Activated naive CD8-positive, alpha-beta T cell treated with anti-CD3 and anti-CD28 coated beads, Interleukin-2, amount 50 U/mL, for 24 hours (primary cell): ENCODE data around the gene SUMF1.

ENCODE experiments used
- ATAC-seq: fragments of 150-1000 bp; cut with Tn5 transposase; one replicate; pipeline ENCODE4 v1.10.0; 2021
- DNase-seq: peaks from one replicate; pipeline ENCODE4 v3.0.0; 2021
- H3K27ac Mint-ChIP-seq: one replicate; pipeline ENCODE4 v1.8.0; 2021; ENCODE audit warnings: mild to moderate bottlenecking, mixed read lengths
- H3K27me3 Mint-ChIP-seq: one replicate; pipeline ENCODE4 v1.8.0; 2021; ENCODE audit warnings: mixed read lengths
- H3K36me3 Mint-ChIP-seq: one replicate; pipeline ENCODE4 v1.8.0; 2021; ENCODE audit warnings: low read depth, mixed read lengths
- H3K4me1 Mint-ChIP-seq: one replicate; pipeline ENCODE4 v1.8.0; 2021; ENCODE audit warnings: mixed read lengths
- H3K4me3 Mint-ChIP-seq: one replicate; pipeline ENCODE4 v1.8.0; 2021; ENCODE audit warnings: mild to moderate bottlenecking, moderate library complexity, mixed read lengths
- H3K9me3 Mint-ChIP-seq: one replicate; pipeline ENCODE4 v1.8.0; 2021; ENCODE audit warnings: mixed read lengths

SUMF1 gene

DNA sequence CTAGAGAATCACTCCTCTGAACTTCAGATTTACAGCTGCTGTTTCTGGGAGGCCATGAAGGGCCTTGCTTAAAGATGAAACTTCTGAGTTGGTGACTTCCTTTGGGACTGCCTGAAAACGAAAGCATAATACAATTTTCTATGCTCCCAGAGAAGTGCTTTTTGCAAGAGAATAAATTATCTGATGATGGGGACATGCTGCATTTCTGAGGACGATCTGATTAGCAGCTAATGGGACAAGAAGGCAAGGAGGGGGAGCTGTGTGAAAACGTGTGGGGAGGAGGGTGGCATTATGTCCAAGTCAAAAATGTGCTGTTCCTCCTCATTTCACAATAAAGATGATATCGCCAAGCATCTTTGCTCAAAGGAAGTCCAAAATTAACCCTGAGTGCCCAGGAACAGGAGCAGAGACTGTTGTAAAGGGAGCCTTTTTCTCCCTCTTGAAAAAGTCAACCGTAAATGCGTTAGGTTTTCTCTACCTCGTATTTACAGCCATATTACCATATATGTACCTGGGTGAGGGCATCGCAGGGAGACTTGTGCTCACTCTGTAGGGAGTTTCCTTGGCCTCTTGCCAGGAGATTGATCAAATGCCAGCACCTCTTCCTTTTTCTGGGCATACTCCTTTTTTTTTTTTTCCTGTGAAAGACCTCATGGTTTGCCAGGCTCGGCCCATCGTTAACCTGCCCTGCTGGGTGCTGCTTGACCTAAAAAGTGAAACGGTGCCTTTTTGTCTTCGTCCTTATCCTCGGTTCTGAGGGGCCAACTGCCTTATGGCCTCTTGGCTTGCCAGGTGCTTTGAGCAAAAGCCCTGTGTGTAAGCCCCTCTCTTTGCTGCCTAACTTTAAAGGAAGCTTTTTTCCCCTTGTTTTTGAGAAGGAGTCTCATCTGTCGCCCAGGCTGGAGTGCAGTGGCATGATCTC is 37.5 kb upstream of the SUMF1 start:
- ATAC-seq: peak; percentile 44
- H3K4me1 Mint-ChIP-seq: peaks cover 74% of the 10 kb centered on the region
- H3K36me3 Mint-ChIP-seq: peaks cover 31% of the 10 kb centered on the region
- peak overlapping the region; percentile 89 for H3K27ac Mint-ChIP-seq
- no peaks in the 10 kb centered on the region for H3K27me3 Mint-ChIP-seq
- H3K4me3 Mint-ChIP-seq: peak overlapping the region; percentile 84
- peak; percentile 29 for DNase-seq
- H3K9me3 Mint-ChIP-seq: no peaks in the 10 kb centered on the region

DNA sequence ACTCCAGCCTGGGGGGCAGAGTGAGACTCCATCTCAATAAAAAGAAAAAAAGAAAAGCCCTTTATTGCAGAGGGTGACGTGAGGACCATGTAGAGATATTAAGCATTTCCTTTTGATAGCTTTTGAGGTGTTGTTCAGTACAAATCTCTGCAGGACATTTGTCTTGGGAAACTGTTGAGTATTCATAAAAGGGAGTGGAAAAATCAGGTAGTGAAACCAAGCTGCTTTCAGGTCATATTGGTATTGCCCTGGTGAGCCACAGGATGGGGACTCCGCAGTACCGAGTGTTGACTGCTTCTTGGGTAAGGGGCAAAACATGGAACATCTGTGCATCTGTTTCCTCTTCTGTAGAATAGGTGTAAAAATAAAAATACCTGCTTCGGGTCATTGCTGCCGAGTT is 36.0 kb upstream of the SUMF1 start:
- ATAC-seq (peak; percentile 62), DNase-seq (no peak)
- peaks cover 28% of the 10 kb centered on the region for H3K36me3 Mint-ChIP-seq
- H3K27ac Mint-ChIP-seq: no peak overlapping the region
- H3K27me3 Mint-ChIP-seq: no peaks in the 10 kb centered on the region
- no peak overlapping the region for H3K4me3 Mint-ChIP-seq
- H3K4me1 Mint-ChIP-seq: peaks cover 65% of the 10 kb centered on the region
- no peaks in the 10 kb centered on the region for H3K9me3 Mint-ChIP-seq

DNA sequence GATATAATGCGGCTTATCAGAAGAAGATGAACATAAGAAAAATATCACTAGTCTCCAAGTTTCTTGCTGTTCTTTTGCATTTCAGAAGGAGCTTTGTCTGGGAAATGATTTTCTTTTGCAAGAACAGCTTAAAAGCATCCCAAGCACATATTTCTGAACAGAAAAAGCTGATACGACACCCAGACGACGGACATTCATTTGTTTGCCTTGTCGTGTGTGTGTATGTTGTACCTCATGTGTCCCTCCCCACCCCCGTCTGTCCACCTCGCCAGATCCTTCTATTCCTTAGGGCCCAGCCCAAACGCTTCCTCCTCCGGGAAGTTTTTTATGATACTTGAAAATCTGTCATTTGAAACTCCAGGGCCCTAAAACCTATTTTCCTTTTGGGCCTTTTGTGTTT is 34.9 kb upstream of the SUMF1 start:
- H3K36me3 Mint-ChIP-seq: peaks cover 37% of the 10 kb centered on the region
- no peaks in the 10 kb centered on the region for H3K9me3 Mint-ChIP-seq
- no peak overlapping the region for H3K4me3 Mint-ChIP-seq
- H3K27me3 Mint-ChIP-seq: no peaks in the 10 kb centered on the region
- ATAC-seq: no peak
- DNase-seq: no peak
- H3K4me1 Mint-ChIP-seq: peaks cover 60% of the 10 kb centered on the region
- H3K27ac Mint-ChIP-seq: no peak overlapping the region

DNA sequence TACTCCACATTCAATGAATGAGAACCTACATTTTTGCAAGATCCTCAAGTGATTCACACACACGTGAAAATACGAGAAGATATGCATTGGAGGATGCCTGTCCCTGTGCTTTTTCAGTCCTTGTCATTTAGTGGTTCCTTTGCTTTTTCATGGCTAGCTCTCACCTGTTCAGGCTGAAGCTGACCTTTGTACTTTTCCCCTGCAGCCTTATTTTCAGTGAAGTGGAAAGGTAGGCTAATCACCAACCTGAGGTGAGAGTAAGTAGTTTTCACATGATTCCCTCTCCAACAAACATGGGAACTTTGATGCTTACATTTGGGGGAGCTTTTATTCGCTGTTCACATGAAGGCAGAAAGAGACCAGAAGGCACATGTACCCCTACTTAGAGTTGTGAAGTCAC is 34.4 kb upstream of the SUMF1 start:
- ATAC-seq (no peak), DNase-seq (no peak)
- Mint-ChIP-seq H3K36me3 (peaks cover 42% of the 10 kb centered on the region), H3K27ac (no peak overlapping the region), H3K4me3 (no peak overlapping the region), H3K9me3 (no peaks in the 10 kb centered on the region), H3K27me3 (no peaks in the 10 kb centered on the region), H3K4me1 (peaks cover 60% of the 10 kb centered on the region)

DNA sequence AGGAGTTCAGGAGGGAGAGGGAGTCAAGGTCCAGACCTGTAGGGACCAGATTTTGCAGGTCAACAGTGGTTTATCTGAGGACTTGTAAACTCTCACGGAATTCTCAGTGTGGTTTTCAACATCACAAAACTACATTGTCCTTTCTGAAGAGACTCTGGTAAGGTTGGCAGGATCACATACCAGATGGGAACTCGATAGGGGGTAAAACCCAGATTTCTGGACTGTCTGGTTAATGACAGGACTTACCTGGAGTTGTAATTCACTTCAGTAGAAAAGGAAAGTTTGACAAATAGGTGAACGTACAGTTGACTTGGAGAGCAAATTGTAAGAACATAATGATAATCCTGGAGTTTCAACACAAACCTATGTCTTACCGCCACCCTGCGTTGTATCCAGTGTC is 31.4 kb upstream of the SUMF1 start:
- no peak overlapping the region for H3K4me3 Mint-ChIP-seq
- DNase-seq (no peak), ATAC-seq (no peak)
- H3K4me1 Mint-ChIP-seq: peaks cover 55% of the 10 kb centered on the region
- H3K27me3 Mint-ChIP-seq: no peaks in the 10 kb centered on the region
- no peaks in the 10 kb centered on the region for H3K9me3 Mint-ChIP-seq
- peaks cover 60% of the 10 kb centered on the region for H3K36me3 Mint-ChIP-seq
- no peak overlapping the region for H3K27ac Mint-ChIP-seq

DNA sequence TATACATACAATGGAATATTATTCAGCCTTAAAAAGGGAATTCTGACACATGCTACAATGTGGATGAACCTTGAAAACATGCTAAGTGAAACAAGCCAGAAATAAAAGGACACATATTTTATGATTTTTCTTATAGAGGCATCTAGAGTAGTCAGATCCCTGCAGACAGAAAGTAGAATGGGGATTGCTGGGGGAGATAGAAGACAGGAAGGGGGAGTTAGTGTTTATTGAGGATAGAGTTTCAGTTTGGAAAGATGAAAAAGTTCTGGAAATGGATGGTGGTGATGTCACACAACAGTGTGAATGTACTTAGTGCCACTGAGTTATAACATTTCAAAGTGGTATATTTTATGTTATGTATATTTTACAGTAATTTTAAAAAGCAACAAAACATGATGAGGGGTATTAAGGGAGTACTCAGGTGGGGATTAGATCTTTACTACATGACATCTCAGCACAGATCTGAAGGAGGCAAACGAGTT is 30.8 kb upstream of the SUMF1 start:
- Mint-ChIP-seq H3K9me3 (no peaks in the 10 kb centered on the region), H3K4me3 (no peak overlapping the region), H3K36me3 (peaks cover 57% of the 10 kb centered on the region), H3K27ac (no peak overlapping the region), H3K27me3 (no peaks in the 10 kb centered on the region), H3K4me1 (peaks cover 49% of the 10 kb centered on the region)
- no peak for ATAC-seq
- no peak for DNase-seq

DNA sequence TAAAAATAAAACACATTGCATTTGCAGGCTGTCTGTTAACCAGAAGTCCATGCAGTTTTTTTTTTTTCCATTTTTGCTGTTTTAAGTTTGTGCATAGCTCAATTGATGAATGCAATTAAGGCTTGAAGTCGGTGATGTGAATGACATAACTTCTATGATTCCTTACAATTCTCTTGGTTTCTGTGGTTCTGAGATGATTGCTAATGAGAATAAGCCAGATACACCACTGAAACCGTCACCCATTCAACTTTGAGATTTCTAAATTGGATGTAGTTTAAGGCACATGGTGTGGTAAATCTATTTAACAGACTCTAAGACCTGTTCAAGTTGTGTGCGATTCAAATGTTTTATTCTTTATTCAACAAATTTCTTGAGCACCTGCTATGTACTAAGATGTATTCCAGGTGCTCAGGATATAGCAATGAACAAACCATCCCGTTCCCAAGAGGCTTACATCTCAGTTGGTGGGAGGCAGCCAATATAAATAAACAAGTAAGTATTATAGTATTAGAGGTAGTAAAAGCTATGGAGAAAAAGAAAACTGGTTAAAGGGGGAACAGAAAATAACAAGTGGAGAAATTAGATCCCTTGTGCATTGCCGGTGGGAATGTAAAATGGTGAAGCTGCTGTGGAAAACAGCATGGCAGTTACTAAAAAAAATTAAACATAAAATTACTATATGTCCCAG is 30.1 kb upstream of the SUMF1 start:
- Mint-ChIP-seq H3K36me3 (peaks cover 57% of the 10 kb centered on the region), H3K4me3 (peak overlapping the region; percentile 92), H3K27ac (peak overlapping the region; percentile 29), H3K9me3 (no peaks in the 10 kb centered on the region), H3K4me1 (peaks cover 47% of the 10 kb centered on the region), H3K27me3 (no peaks in the 10 kb centered on the region)
- DNase-seq: no peak
- ATAC-seq: no peak

DNA sequence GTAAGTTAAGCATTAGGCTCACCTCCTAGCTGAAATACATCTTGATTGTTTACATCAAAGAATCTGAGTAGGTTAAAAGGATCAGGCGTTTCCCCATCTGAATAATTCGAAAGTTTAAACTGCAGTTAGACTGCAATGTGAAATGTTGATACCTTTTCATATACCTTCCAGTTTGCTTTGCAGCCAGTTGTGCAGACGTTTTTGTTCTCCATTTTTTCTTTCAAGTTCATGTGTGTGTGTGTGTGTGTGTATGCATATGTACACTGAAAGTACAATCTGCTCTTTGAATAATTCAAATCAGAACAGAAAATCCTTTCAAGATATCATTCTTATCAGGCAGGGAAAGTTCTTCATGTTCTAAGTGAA is 29.0 kb upstream of the SUMF1 start:
- H3K4me3 Mint-ChIP-seq: peak overlapping the region; percentile 92
- ATAC-seq (no peak), DNase-seq (no peak)
- H3K36me3 Mint-ChIP-seq: peaks cover 52% of the 10 kb centered on the region
- H3K27ac Mint-ChIP-seq: peak overlapping the region; percentile 91
- H3K9me3 Mint-ChIP-seq: no peaks in the 10 kb centered on the region
- peaks cover 44% of the 10 kb centered on the region for H3K4me1 Mint-ChIP-seq
- peaks cover 3% of the 10 kb centered on the region for H3K27me3 Mint-ChIP-seq

DNA sequence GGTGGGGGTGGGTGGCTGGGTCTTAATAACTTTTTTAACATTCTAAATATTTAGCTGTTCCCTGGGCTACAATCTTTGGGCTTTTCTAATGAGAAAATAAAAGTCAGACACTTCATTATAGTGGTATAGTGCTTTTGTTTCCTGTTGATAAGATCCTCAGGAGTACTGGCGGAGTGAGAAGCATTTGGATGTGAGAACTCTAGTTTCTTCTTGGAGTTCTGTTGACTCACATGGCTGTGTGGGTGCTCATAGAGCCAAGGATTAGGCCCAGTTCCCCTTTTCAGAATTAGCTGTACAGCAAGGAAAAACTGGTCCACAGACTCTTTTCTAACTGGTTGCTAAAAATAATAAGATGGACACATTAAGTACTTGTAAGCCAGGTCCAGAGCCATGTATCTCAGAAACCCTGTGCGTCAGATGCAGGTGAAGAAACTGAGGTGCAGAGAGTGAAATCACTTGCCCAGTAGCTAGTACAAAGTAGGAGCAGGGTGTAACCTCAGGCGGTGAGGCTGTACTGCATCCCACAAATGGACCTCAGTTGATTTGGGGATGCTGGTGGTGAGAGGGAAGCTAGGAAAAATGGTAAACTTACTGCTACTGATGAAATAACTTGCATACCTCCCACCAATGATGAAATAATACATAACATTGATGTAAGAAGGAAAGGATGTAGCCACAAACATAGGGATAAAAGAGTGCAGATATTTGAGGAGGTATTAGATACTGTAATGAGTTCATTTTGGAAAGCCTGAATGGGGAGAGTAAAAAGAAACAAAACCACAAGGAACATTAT is 28.4 kb upstream of the SUMF1 start:
- no peak for DNase-seq

DNA sequence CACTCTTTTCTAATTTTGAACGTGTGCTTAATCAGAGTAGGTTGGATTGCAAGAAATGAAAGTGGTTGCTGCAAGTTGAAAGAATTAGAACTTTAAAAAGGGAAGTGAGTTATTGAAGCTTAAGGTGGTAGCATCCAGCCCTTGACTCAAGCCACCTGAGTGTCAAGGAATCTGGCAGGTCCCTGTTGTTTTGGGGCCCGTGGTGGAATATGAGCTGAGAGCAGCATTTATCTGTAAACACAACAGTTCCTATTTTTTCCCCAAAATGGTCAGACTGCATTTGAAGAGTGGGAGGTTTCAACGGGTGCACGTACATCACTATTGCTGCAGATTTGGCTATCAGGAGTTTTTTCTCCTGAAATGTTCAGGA is 27.8 kb upstream of the SUMF1 start:
- H3K27ac Mint-ChIP-seq: peak overlapping the region; percentile 91
- H3K4me3 Mint-ChIP-seq: peak overlapping the region; percentile 92
- no peaks in the 10 kb centered on the region for H3K9me3 Mint-ChIP-seq
- peaks cover 44% of the 10 kb centered on the region for H3K4me1 Mint-ChIP-seq
- peaks cover 43% of the 10 kb centered on the region for H3K36me3 Mint-ChIP-seq
- DNase-seq (no peak), ATAC-seq (no peak)
- peaks cover 7% of the 10 kb centered on the region for H3K27me3 Mint-ChIP-seq

More for the DNA sequence above, 28.4 kb upstream of the SUMF1 start:
- ATAC-seq: no peak
- H3K4me1 Mint-ChIP-seq: peaks cover 44% of the 10 kb centered on the region
- peaks cover 7% of the 10 kb centered on the region for H3K27me3 Mint-ChIP-seq
- H3K9me3 Mint-ChIP-seq: no peaks in the 10 kb centered on the region
- H3K4me3 Mint-ChIP-seq: peak overlapping the region; percentile 92
- peak overlapping the region; percentile 91 for H3K27ac Mint-ChIP-seq
- peaks cover 48% of the 10 kb centered on the region for H3K36me3 Mint-ChIP-seq

DNA sequence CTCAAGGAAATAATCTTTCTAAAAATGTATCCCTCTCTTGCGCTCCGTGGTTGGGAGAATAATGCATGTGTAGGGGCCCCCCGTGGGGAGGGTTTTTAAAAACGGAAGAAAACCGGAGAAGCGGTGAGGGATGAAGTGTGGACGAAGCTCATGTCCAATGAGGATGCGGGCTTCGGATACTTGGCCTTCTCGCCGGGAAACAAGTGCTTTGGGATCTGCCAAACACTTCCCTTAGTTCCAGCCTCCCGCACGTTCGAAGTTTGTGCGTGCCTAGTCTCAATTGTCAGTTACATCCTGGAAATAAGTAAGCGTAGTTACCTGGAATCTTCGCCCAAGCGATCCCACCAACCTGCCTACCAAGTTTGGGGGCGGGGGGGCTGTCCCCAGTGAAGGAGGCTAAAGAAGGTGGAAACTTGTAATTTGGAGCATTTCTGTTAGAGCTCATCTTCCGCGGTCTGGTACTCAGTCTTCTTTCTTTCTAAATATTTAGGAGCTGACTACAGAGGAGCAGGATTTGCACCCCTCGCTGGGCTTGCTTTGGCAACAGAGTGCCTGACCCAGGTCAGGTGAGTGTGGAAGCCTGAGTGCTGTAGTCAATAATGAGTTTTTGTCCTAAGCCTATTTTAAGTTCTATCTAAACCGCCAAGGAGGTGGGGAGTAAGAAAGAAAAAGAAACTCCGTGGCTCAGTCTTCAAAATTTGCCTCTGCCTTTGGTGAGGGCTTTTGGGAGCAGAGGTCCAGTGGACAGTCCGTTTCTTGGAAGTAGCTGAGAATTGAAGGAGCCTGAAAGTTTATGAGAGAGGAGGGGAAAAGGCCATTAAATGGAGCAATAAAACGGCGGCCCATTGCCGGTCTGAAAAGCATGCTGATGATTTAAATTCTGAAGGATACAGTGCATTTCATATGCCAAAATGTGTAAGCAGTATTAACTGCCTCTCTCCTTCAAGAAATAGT is 27.1 kb upstream of the SUMF1 start:
- Mint-ChIP-seq H3K36me3 (peaks cover 38% of the 10 kb centered on the region), H3K9me3 (no peaks in the 10 kb centered on the region), H3K4me1 (peaks cover 44% of the 10 kb centered on the region), H3K27me3 (peaks cover 7% of the 10 kb centered on the region), H3K4me3 (peak overlapping the region; percentile 92), H3K27ac (peak overlapping the region; percentile 91)
- ATAC-seq (no peak), DNase-seq (peak; percentile 52)

DNA sequence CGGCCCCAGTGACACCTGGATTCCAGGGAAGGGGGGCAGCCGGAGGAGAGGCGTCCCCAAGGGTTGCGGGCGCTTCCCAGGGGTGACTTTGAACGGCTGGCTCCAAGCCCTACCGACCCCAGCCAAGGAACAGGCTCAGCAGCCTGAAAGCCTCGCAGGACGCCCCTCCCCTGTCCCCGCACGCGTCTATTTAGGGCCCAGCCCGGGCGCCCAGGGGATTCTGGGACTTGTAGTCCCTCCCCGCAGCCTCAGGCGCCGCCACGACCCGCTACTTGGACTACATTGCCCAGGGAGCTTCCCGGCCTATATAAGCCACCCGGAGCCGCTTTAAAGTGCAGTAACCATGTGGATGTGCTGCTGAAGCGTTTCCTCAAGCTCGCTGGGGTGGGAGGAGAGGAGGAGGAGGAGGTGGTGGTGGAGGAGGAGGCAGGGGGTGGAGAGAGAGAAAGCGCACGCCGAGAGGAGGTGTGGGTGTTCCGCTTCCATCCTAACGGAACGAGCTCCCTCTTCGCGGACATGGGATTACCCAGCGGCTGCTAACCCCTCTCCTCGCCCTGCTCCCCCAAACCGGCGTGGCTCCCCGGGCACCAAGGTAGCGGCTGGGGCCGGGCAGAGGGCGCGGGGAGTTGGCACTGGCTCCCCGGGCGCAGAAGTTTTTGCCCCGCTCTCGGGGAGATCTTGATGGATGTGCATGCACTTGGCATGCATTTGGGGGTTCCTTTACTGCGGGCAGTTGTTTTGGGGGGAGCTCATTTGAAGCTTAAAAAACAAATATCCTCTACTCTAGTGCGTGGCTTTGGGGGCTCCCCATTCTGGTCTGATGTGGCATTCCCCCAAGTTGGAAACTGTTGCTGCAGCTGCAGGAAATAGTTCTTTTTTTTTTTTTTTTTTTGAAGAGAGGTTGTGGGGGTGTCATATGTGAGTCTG is 26.2 kb upstream of the SUMF1 start, which contains the start of gene ITPR1:
ITPR1 (plus strand) TSS at position 335 of the 927 bp plus-strand sequence. CDS start 23,144 bp downstream, outside the sequence.
- peaks cover 32% of the 10 kb centered on the region for H3K36me3 Mint-ChIP-seq
- H3K4me1 Mint-ChIP-seq: peaks cover 43% of the 10 kb centered on the region
- peak; percentile 96 for ATAC-seq
- peak within 1 kb of the TSS; percentile 92 for H3K4me3 Mint-ChIP-seq
- peaks cover 7% of the 10 kb centered on the region for H3K27me3 Mint-ChIP-seq
- peak within 1 kb of the TSS; percentile 91 for H3K27ac Mint-ChIP-seq
- no peaks in the 10 kb centered on the region for H3K9me3 Mint-ChIP-seq
- peak; percentile 97 for DNase-seq
